A204.1 (cell line): ENCODE results near the gene EVL.

ENCODE experiments used
- FAIRE-seq: peaks from 2 replicates; lab custom pipeline; 2012; peaks lifted over from hg19 to GRCh38; lab: Jason Lieb, UNC

EVL gene

DNA sequence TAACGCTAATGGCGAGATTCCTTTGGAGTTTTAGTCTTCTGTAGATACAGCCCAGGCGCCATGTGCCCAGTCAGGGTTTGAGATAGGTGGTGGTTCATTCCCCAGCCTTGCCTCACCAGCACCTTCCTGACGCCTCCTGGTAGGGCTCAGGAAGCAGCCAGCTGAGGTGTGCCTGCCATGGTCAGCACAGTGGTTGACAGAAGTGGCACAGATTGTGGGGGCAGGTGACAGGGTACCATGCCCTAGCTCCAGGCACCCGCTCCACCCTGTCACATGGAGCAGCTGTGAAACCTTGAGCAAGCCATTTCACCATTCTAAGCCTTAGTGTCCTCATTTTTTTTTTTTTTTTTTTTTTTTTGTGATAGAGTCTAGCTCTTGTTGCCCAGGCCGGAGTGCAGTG is 45.6 kb downstream of the EVL start:
- no peak for FAIRE-seq

DNA sequence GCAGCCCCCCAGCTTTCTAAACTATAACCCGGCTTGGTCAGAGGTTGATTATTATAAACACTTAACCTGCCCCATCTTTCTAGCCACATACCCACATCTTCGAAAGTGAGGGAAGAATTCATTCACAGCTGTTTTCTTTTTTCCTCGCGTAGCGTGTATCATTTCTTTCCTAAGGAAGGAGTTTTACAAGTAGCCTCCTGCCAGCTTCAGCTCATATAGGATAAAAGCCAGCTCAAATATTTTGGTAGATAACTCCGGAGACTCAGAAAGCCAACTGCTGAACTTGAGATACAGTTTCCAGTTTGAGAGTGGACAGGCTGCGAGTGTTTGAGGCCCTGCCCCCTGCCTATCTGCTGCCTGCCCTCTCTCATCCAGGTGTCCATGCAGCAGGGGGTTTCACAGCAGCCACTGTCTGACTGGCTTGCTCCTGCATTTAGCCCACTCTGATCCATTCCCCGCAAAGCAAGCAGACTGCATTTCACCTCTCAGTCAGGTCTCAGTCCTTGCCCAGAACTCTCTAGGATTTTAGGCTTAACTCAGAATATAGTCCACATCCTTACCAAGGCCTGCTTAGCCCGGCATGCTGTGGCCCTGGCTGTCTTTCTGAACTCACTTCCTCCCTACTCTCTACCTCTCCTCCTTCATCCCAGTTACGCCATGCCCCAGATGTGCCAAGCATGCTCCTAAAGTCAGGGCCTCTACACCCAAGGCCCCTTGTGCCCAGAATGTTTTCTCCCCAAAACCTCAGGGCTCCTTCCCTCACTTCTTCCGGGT is 46.9 kb downstream of the EVL start:
- FAIRE-seq = no peak

DNA sequence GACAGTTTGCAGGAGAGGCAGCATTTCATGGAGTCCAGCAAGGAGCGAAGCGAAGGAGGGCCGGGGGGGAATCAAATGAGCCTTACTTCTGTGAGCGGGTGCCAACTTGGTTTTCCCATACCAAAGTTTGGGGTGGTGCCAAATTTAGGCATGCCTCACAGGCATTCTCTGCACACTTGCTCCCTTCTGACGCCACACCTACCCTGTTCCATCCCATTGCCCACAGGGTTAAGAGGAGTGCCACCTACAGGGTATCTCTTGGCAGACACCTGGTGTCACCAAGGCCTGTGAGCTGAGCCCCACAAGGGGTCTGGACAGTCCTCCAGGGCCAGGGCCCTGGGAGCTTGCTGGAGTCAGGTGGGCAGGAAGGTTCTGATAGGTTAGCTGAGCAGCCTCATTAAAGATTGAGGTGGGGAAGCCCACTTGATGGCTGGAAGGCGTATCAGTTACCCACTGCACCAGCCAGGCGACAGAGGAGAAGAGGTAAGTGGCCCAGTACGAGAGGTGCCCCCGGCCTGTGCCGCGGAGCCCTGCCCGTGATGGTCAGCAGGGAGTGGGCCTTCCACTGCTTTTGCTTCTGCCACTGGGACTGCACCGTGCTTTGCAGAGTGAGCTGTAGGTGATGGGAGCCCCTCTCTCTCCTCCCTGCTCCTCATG is 49.0 kb downstream of the EVL start:
- FAIRE-seq = no peak

DNA sequence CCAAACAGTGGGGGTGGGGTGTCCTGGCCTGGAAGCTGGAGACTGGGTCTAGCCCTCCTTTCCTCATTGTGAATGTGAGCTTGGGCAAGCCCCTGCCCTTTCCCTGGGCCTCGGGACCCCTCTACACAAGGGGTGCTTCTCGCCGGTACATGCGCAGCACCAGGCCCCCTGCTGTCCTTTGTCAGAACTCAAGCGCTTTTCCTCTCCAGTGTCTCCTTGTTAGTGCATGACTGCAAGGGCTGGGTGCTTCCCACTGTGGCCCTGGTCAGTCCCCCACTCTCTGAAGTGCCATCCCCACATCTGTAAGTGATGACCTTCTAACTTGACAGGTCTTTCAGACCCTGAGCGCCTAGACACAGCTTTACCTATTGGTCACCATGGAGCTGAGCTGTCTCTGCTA is 50.0 kb downstream of the EVL start:
- no peak for FAIRE-seq

DNA sequence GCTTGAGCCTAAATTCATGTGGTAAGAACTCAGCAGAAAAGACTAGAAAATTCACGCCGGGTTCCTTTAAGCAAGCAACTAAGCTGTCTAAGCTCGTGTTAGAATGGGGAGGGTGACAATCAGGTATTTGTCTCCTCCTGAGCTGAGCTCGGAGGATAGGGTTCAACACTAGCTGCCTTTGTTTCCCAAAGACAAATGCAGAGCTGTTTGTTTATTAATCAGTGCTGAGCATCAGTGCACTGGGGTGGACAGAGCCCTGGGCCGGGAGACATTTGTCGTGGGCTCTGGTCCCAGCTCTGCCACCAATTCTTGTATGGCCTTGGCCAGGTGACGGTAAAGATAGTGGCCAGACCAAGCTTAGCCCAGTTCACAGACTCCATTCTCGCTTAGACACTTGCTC is 50.5 kb downstream of the EVL start:
- no peak for FAIRE-seq

DNA sequence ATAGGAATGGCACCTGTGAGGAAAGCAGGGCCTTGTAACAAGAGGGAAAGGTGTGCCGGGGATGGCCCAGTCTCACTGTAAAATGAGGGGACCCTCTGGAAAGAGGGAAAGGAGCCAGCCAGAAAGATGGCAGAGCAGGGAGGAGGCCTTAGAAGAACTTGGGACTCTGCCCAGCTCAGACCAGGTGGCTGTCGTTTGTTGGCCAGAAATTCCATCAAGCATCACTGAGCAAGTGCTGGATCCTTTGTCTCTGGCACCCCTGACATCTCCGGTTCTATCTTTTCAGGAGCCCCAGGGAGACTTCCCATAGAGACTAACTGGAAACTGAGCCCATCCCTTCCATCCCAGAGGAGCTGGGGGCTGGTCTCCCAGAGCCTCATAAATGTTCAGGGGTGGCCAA is 50.9 kb downstream of the EVL start:
- FAIRE-seq = no peak

DNA sequence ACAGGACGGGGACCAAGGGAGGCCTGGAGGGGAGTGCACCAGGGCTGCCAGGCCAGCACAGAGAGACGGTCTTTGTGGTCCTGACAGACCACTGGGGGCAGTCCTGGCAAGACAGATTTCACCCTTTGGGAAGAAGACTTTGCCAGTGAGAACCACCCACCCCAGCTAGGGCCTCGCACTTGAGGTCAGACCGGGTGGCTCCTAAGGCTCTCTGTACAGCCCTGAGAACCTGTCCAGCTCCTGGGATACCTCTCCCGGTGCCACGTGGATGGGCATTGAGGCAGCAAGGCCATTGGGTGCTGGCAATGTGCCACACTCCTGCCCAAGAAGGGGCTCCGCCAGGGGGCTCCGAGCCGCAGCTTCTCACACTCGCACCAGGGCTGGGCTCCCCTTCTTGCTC is 51.8 kb downstream of the EVL start:
- FAIRE-seq = no peak

DNA sequence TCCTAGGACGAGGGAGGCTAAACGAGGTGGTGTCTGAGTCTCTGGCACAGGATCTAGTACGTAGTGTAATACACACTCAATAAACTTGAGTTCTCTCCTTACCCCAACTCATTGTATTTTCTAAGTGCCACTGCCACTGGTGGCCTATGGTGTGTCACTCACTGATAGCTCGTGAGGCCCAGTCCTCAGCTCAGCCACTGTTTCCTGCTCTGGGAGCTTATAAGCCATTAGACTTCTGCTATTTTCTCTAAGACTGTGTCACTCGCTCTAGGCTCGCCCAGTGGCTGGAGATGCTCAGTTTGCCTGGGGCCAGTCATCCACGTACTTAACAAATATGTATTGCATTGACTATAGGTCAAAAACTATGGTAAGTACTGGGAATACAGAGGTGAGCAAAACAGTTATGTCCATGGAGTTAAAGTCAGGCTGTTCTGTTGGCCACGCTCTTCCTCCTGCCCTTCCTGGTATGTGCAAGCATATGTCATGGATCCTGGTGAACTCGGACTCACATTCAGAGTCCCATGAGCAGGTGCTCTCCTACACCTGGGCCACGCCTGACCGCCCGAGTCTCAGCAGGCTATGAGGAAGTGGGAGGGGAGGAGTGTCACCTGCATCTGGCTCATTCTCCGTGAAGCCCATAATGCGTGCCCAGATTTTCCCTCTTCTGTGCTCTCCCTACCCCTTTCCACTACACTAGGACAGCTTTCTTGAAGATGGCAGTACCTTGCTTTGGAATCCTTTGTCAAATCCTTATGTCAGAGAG is 52.6 kb downstream of the EVL start:
- no peak for FAIRE-seq

DNA sequence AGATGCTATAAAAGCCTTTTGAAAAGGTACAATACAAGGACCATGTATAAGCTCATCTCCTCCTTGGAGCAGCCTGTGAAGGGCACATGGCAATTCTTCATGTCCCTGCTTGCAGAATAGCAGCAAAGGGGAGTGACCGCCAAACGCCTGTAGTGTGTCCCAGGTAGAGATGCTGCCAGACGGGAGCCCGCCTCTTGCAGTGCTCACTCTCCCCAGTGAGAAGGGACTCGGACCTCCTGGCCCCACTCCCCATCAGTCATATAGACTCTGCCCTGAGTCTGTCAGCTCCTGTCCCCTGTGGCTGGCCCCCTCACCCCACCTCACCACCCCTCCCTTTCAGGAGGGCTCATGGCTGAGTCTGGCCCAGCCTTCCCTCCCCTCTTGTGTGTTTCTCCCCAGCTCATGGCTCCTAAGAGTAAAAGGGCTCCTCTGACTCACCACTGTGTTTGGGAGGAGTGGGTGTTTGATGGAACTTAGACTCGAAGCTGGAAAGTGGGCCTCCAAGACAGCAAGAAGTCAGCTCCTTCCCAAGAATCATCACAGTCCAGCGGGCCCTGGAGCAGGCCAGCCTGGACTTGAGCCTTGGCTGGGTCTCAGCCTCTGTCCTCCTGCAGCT is 53.3 kb downstream of the EVL start:
- no peak for FAIRE-seq

DNA sequence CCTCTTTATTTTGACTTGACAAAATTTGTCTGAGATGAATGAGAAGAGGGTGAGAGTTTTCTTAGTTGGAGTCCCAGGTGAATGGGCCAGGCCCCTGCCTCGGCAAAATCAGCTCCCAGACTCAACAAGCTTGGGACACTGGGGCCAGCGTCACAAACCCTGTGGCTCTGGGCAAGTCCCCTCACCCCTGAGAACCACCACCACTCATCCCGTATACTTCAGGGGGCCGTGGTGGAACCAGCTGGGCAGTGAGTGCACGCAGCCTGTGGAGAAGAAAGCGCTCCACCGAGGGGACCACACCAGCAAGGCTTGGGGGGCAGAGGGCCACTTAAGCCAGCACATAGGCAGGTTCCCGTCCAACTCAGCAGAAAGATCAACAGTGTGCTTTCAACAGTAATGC is 54.0 kb downstream of the EVL start:
- FAIRE-seq = no peak

DNA sequence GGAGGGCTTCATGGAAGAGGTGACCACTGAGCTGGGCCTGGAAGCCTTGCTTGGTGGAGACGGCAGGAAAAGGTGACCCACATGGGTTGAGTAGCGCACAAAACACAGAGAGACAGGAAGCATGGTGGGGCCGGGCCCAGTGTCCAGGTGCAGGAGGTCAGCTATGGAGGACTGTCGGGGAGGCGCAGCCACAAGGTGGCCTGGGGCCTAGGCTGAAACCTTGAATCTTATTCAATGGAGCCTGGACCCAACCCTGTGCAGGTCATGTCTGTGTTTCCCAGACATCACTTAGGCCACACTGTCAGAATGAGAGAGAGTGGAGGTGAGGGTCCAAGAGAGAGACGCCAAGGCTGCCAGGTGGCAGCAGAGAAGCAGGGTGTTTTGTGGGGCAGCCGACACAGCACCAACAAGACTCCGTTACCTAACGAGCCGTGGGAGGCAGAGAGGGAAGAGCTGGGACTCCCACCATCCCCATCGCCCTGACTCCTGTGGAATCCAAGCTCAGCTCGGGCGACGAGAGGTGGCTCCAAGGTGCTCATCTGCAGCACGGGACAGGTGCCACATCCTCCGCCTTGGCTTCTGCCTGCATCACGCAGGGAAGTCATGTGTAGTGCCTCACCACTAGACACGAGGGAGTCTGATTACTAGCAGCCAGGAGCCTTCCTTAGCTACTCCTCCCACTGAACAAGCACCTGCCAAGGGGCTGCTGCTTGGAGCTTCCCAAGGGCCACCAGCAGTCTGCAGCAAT is 55.5 kb downstream of the EVL start:
- no peak for FAIRE-seq

DNA sequence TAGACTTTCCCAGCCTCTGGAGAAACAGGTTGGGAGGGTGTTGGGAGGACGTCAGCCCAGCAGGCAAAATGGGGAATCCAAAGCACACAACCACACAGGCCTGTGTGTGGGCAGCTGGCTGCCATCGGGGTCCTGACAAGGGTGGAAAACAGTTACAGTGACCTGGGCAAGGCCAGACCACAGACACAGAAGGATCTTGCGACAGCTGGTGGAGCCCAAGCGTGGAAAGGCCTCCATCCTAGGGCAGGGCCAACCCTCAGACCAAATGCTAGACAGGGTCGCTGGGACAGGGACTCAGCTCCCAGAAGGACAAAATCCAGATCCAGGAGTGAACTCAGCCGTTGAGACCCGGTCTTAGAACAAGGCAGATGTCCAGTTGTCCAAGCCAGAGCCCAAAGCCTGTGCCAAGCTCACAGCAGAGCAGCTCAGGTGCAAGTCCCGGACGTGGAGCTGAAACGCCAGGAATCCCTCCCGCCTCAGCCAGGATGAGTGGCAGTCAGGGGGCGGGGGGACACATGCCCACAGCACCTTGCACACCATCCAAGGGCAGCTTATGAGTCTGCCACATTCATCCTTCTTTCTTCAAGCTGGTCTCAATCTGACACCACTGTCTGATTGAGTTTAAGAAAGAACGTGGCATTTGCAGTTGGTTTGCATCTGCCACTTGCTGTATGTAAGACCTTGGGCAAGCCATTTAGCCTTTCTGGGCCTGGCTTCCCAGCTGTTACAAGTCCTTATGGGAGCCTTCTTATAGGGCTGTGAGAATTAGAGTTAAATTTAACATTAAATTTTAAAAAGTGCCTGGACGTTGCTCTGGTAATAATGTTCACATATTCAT is 56.6 kb downstream of the EVL start:
- FAIRE-seq = no peak

DNA sequence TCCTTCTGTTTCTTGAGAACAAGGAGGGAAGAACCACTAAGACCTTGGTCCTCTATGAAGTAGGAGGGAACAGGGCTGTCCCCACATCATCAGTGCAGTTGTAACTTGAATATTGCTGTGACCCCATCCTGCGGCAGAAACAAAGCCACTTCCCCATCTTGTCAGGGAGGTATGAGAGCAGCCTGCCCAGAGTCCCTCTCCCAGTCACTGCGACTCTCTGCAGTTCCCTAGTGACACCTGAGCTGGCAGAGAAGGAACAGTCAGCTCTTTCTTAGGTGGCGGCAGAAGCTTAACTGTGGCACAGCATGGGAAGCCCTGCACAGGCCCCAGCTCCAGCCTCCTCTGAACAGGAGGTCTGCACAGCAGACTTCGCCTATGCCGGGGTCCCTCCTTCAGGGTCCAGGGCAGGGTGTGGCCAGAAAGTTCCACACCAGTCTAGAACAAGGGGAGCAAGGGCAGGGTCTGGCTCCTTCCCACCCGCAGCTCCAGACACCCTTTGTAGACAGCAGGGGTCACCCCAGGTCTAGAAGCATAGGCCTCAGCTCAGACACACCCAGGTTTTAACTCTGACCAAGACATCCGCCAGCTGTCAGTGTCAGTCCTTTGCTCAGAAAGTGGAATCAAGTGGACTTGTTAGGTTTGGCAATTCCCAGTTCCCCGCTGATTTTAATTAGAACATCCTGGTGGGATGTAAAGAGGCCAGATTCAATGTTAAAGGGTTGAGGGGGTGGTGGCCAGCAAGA is 57.4 kb downstream of the EVL start:
- no peak for FAIRE-seq

DNA sequence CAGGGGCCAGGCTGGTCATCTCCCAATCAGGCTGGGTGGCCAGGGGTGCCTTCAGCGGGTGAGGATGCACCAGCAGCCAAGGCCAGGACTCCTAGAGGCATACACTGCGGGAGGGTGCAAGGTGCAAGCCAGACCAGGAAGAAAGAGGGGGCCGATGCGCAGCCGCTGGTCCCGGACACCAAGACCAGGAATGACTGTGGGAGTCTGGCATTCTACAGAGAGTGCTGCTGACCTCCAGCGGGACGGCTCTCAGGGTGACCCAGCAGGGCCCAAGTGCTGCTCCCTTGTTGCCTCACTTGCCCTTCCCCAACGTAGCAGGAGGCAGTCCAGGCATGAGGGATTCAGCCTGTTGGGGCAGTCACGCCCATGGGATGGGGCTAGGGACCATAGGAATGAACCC is 58.4 kb downstream of the EVL start:
- FAIRE-seq = no peak

DNA sequence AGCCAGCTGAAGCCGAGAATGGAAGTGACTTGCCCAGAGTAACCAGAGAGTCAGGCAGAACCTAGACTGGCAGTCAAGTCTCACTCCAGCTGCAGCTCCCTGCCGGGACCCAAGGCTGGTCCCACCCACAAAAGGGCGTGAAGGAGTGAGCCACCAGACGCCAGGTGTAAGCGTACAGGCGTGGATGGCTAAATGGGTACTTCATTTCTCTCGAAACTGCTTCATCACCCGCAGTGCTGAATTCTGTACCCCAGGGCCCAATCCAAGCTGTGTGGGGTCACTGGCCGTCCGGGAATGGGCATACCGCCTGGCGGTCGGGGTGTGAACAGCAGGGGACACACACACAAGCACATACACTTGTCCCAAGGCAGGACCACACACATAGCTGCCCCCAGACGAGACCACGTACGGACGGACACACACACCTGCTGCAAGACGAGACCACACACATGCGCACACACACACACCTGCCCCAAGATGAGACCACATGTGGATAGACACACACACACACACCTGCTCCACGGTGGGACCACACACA is 59.4 kb downstream of the EVL start:
- no peak for FAIRE-seq

DNA sequence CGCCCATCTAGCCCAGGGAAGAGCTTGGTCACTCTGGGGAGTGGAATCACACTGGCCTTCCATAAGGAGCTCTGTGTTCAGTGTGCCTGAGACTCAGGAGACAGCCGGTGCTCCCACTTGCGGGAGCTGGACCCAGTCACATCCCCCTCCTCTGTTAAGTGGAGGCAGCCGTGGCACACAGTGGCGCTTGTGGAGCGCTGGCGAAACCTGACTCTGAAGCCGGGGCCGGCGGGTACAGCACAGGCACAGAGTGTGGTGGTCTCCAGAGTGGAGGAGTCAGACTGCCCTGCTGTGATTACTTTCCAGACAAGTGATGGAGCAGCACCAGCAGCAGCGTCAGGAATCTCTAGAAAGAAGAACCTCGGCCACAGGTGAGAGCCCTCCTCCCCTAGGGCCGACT is 61.2 kb downstream of the EVL start:
- FAIRE-seq = no peak

DNA sequence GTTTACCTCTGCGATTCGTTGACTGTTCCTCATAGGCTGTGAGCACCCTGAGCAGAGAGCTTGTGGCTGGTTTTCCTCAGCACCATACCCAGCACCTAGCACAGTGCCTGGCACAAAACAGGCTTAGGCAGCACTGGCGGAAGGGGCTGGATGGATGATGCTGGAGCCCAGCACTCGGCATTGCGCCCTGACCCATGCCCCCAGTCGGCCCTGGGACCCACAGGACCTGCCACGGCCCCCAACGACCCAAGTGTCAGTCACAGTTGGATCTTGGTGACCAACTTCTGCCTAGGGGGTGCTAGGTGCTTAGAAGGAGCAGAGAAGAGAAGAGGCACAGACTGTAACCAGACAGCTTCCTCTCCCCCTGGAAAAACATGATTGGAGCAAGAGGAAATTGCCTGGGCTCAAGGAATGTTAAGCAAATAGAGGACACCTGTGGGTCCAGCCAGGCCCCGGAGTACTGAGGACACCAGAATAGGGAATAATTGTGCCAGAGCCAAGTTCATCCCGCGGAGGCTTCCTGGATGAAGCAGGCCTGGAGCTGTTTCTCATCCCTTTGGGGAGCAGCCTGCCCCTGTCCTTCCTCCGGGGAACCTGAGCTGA is 62.7 kb downstream of the EVL start:
- FAIRE-seq = no peak

DNA sequence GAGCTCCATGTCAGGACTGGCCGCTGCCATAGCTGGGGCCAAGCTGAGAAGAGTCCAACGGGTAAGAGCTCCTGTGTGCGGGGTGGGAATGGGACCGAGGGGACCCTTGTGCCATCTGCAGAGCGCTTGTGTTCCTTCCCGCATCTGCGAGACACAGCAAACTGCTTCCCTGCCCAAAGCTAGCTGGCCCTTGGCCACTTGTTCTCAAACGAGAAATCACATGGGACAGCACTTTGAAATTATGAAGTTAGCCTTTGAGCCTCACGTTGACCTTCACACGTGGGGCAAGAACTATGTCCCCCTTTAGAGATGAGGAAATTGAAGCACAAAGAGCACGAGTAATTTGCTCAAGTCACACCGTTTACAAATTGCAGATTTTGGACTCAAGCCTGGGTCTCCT is 63.5 kb downstream of the EVL start:
- no peak for FAIRE-seq

DNA sequence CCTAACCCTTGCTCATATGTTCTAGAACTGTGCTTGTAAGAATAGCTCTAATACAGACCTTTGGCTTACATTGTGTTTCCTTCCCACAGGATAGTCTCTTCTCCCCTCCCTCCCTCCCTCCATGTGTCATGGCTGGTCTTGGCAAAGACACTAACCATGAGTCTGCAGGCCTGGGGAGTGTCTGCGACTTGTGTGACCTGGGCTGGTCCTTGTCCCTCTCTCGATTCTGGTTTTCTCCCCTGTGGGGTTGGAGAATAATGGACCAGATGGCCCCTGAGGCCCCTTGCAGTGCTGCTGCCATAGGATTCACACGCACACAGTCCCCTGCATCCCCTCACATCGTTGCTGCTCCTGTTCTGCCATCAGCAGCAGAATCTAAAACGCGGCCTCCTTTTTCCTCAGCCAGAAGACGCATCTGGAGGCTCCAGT is 64.0 kb downstream of the EVL start:
- no peak for FAIRE-seq

DNA sequence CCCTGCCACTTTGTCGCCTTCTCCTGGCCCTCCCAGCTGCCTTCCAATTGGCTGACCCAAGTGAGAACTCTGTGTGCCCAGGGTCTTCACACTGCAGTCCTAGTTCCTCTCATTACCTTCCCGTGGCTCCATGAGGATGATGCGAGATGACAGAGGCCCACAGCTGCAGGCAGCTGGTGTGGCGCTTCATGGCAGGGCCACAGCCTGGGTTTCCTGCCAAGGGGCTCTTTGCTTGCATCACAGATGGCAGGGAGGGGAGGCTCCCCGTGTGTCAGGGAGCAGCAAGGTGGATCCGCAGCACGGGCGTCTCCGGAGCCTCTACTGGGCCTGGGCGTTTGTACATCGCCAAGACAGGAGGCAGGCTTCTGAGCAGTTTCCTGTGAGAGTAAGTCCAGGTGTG is 65.3 kb downstream of the EVL start:
- FAIRE-seq = no peak
